ENCODE measurements around the gene INPP5K.
"Not testable (repeated sequence)": the region's sequence is repeated elsewhere in the genome, so short reads cannot be mapped to it uniquely, and the experiment has no call there.

Gene INPP5K

DNA sequence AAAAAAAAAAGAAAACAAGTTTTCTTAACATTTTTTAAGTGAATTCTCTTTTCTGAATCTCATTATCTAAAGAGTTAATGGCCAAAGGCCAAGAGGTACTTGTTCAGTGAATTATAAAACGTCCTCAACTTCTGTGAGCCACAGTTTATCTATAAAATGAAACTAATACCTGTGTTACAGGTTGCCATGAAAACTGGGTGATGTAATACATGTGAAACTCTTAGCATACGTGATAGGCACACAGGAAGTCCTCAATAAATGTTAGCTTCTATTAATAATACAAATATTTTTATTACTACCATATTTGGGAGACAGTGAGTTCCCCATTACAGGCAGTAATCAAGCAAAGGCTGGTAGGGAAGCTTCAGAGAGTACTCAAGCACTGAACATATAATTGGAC is 13.5 kb upstream of the INPP5K start:
- Histone ChIP-seq H3K27ac (ENCODE audit: low read depth, low read length) (peak overlapping the region; percentile 13), H3K79me2 (ENCODE audit: control insufficient read depth, low read length) (no peaks in the 10 kb centered on the region; the same call in 1 of the 2 replicates), H3F3A (ENCODE audit: control insufficient read depth, insufficient read depth) (peaks cover 3% of the 10 kb centered on the region; the same call in 1 of the 2 replicates), H3K9me3 (ENCODE audit: control insufficient read depth, insufficient read depth, low read length) (no peaks in the 10 kb centered on the region), H3K9me2 (replicated peaks; ENCODE audit: control insufficient read depth, low read length) (no peaks in the 10 kb centered on the region), H3K27me3 (ENCODE audit: control insufficient read depth, low read length) (no peaks in the 10 kb centered on the region), H3K36me3 (ENCODE audit: control insufficient read depth, low read length) (peaks cover 60% of the 10 kb centered on the region), H3K4me1 (ENCODE audit: control insufficient read depth, low read length) (peaks cover 31% of the 10 kb centered on the region), H3K4me3 (ENCODE audit: low read length) (no peak overlapping the region; the same call in 1 of the 2 replicates), H4K20me1 (ENCODE audit: control insufficient read depth, insufficient read depth, low read depth, low read length) (no peaks in the 10 kb centered on the region), H3K4me2 (ENCODE audit: low read length) (peak overlapping the region; percentile 35)
- TF ChIP-seq EZH2phosphoT487 (IDR thresholded peaks at IDR 0.05; ENCODE audit: borderline replicate concordance, low read length) (no peak), CTCF (IDR thresholded peaks at IDR 0.05; ENCODE audit: low read depth, low read length, poor library complexity, severe bottlenecking) (no peak)

DNA sequence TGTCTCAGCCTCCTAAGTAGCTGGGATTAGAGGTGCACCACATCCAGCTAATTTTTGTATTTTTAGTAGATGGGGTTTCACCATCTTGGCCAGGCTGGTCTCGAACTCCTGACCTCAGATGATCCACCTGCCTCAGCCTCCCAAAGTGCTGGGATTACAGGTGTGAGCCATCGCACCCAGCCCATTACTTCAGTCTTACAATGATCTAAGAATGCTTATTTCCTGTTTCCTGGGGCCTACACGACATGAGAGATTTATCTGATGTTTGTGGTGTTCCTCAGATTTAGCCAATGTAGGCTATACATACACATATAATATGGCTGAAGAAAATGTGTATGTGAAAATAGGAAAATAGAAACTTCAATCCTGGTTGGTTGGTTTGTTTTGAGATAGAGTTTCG is 10.5 kb upstream of the INPP5K start:
- H3K4me2 ChIP-seq (ENCODE audit: low read length); H3K79me2 ChIP-seq (ENCODE audit: control insufficient read depth, low read length); H3K9me2 ChIP-seq (replicated peaks; ENCODE audit: control insufficient read depth, low read length); H3K27ac ChIP-seq (ENCODE audit: low read depth, low read length); H4K20me1 ChIP-seq (ENCODE audit: control insufficient read depth, insufficient read depth, low read depth, low read length); H3F3A ChIP-seq (ENCODE audit: control insufficient read depth, insufficient read depth); H3K9me3 ChIP-seq (ENCODE audit: control insufficient read depth, insufficient read depth, low read length); H3K4me3 ChIP-seq (ENCODE audit: low read length); H3K27me3 ChIP-seq (ENCODE audit: control insufficient read depth, low read length): not testable (repeated sequence)
- H3K36me3 ChIP-seq (ENCODE audit: control insufficient read depth, low read length): peaks cover 41% of the 10 kb centered on the region
- H3K4me1 ChIP-seq (ENCODE audit: control insufficient read depth, low read length): peaks cover 21% of the 10 kb centered on the region

DNA sequence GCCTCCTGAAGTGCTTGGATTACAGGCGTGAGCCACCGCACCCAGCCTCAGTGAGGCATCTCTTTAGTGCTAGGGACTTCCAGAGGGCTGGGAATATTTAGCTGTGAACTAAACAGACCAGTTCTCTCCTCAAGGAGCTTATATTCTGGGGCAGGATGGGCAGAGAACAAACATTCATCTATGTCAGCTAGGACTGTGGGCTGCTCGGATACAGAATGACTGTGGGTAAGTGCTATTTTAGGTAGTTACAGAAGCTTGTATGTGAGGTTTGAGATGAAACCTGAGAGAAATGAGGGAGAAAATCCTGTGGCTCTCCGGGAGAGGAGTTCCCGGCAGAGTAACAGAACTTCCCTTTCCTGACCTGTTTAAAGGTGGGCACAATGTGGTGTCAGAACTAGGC is 6.2 kb upstream of the INPP5K start:
- H3K4me2 ChIP-seq (ENCODE audit: low read length): no peak overlapping the region
- no peak for TF ChIP-seq CTCF (IDR thresholded peaks at IDR 0.05; ENCODE audit: low read depth, low read length, poor library complexity, severe bottlenecking)
- TF ChIP-seq EZH2phosphoT487 (IDR thresholded peaks at IDR 0.05; ENCODE audit: borderline replicate concordance, low read length): no peak
- peaks cover 6% of the 10 kb centered on the region for H3K4me1 ChIP-seq (ENCODE audit: control insufficient read depth, low read length)
- no peaks in the 10 kb centered on the region for H3K9me2 ChIP-seq (replicated peaks; ENCODE audit: control insufficient read depth, low read length)
- peaks cover 10% of the 10 kb centered on the region for H3K79me2 ChIP-seq (ENCODE audit: control insufficient read depth, low read length)
- H3K27me3 ChIP-seq (ENCODE audit: control insufficient read depth, low read length): no peaks in the 10 kb centered on the region
- peaks cover 47% of the 10 kb centered on the region for H3K36me3 ChIP-seq (ENCODE audit: control insufficient read depth, low read length)
- H3K4me3 ChIP-seq (ENCODE audit: low read length): no peak overlapping the region
- H4K20me1 ChIP-seq (ENCODE audit: control insufficient read depth, insufficient read depth, low read depth, low read length): no peaks in the 10 kb centered on the region
- H3K9me3 ChIP-seq (ENCODE audit: control insufficient read depth, insufficient read depth, low read length): no peaks in the 10 kb centered on the region
- no peak overlapping the region for H3K27ac ChIP-seq (ENCODE audit: low read depth, low read length)
- H3F3A ChIP-seq (ENCODE audit: control insufficient read depth, insufficient read depth): peaks cover 20% of the 10 kb centered on the region

GRCh38 chr17:1521086-1521640 is 4.8 kb upstream of the INPP5K start:
- Histone ChIP-seq H3K4me1 (ENCODE audit: control insufficient read depth, low read length) (peaks cover 8% of the 10 kb centered on the region), H3K79me2 (ENCODE audit: control insufficient read depth, low read length) (peaks cover 20% of the 10 kb centered on the region), H3K36me3 (ENCODE audit: control insufficient read depth, low read length) (peaks cover 37% of the 10 kb centered on the region), H3K9me3 (ENCODE audit: control insufficient read depth, insufficient read depth, low read length) (no peaks in the 10 kb centered on the region), H3K9me2 (replicated peaks; ENCODE audit: control insufficient read depth, low read length) (no peaks in the 10 kb centered on the region), H3K4me2 (ENCODE audit: low read length) (no peak overlapping the region), H3K27ac (ENCODE audit: low read depth, low read length) (no peak overlapping the region), H3F3A (ENCODE audit: control insufficient read depth, insufficient read depth) (peaks cover 21% of the 10 kb centered on the region), H3K4me3 (ENCODE audit: low read length) (no peak overlapping the region), H3K27me3 (ENCODE audit: control insufficient read depth, low read length) (no peaks in the 10 kb centered on the region), H4K20me1 (ENCODE audit: control insufficient read depth, insufficient read depth, low read depth, low read length) (no peaks in the 10 kb centered on the region)
- TF ChIP-seq CTCF (IDR thresholded peaks at IDR 0.05; ENCODE audit: low read depth, low read length, poor library complexity, severe bottlenecking) (no peak), EZH2phosphoT487 (IDR thresholded peaks at IDR 0.05; ENCODE audit: borderline replicate concordance, low read length) (no peak)

Data from DOHH2 (cell line).